HG02884 (cell line): ENCODE results near the gene KDM1A.
A peak's percentile ranks its signal among the peaks of the same experiment; 100 is the strongest.
"Not testable (repeated sequence)": the region's sequence is repeated elsewhere in the genome, so short reads cannot be mapped to it uniquely, and the experiment has no call there.

ENCODE experiments used
- ATAC-seq: cut with Tn5 transposase; IDR thresholded peaks from one replicate; pipeline ENCODE4 v1.9.1; 2021; ENCODE audit warnings: mild to moderate bottlenecking, moderate library complexity; ENCODE audit not compliant: unreplicated experiment

KDM1A gene

GRCh38 chr1:23010025-23010424 is 9.2 kb upstream of the KDM1A start:
- not testable (repeated sequence) for ATAC-seq

- no peak for ATAC-seq
These were observed 5.6 kb upstream of the KDM1A start for GRCh38 chr1:23013657-23014056.

GRCh38 chr1:23018661-23019093 is 591 bp upstream of the KDM1A start:
- ATAC-seq: no peak

- peak; percentile 18 for ATAC-seq
These were observed 776 bp downstream of the KDM1A start for GRCh38 chr1:23019863-23020625.

GRCh38 chr1:23020706-23021405 is 1.6 kb downstream of the KDM1A start:
- no peak for ATAC-seq

GRCh38 chr1:23021834-23022233 is 2.6 kb downstream of the KDM1A start:
- ATAC-seq: no peak

GRCh38 chr1:23023174-23023845 is 4.0 kb downstream of the KDM1A start:
- no peak for ATAC-seq

GRCh38 chr1:23026568-23026967 is 7.3 kb downstream of the KDM1A start:
- ATAC-seq: no peak

- ATAC-seq: no peak
These were observed 8.2 kb downstream of the KDM1A start for GRCh38 chr1:23027352-23027907.

GRCh38 chr1:23029337-23029736 is 10.1 kb downstream of the KDM1A start:
- no peak for ATAC-seq

GRCh38 chr1:23035823-23036452 is 16.7 kb downstream of the KDM1A start:
- no peak for ATAC-seq

GRCh38 chr1:23037081-23037740 is 17.9 kb downstream of the KDM1A start:
- no peak for ATAC-seq

- no peak for ATAC-seq
These were observed 20.1 kb downstream of the KDM1A start for GRCh38 chr1:23039308-23039826.

- no peak for ATAC-seq
These were observed 21.2 kb downstream of the KDM1A start for GRCh38 chr1:23040509-23040908.

GRCh38 chr1:23044035-23044434 is 24.8 kb downstream of the KDM1A start:
- no peak for ATAC-seq

- ATAC-seq: no peak
These were observed 30.9 kb downstream of the KDM1A start for GRCh38 chr1:23050201-23050600.

GRCh38 chr1:23051290-23051909 is 32.1 kb downstream of the KDM1A start:
- no peak for ATAC-seq

GRCh38 chr1:23057301-23057700 is 38.0 kb downstream of the KDM1A start:
- ATAC-seq: no peak

GRCh38 chr1:23062271-23062670 is 43.0 kb downstream of the KDM1A start:
- ATAC-seq: no peak

- ATAC-seq: no peak
These were observed 46.1 kb downstream of the KDM1A start for GRCh38 chr1:23065385-23065784.
